Fibroblast of skin of right biceps (primary cell): ENCODE measurements around the gene CALML5.

ENCODE experiments used
- DNase-seq: peaks from one replicate; pipeline ENCODE4 v3.0.0-alpha.2; 2013

CALML5 gene

DNA sequence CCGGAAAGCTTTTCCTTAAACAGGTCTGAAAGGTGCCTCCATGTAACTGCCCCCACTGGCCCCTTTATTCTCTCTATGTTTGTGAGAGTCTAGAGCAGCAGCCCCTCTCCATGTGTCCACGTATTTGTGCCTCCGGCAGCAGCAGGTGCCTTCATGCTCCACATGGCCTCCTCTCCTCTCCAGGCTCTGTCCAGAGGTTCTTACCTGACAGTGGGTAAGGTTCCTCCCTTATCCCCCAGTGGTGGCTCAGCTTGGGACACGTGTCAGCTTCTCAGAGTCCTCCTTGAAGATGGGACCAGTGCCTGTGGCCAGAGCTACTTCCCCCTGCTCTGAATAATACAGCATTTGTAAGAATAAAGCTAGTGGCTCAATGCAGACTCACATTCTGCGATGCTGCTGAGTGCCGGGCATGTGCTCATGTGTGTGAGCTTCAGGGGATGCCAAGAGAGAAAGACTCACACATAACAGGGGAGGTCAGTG is 33.3 kb upstream of the CALML5 start:
- no peak for DNase-seq

DNA sequence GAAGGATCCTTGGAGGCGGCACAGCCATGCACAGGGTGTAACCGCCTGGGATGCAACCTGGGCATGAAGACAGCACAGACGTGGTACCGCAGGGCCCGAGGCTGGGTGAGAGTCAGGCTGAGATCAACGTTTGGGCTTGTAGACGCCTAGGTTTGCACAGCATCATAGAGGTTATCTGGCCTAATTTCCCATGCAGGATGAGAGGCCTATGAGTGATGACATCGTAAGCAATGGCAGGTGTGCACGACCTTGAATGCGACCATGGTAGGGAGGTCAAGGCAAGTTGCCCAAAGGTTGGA is 32.9 kb upstream of the CALML5 start:
- DNase-seq: no peak

DNA sequence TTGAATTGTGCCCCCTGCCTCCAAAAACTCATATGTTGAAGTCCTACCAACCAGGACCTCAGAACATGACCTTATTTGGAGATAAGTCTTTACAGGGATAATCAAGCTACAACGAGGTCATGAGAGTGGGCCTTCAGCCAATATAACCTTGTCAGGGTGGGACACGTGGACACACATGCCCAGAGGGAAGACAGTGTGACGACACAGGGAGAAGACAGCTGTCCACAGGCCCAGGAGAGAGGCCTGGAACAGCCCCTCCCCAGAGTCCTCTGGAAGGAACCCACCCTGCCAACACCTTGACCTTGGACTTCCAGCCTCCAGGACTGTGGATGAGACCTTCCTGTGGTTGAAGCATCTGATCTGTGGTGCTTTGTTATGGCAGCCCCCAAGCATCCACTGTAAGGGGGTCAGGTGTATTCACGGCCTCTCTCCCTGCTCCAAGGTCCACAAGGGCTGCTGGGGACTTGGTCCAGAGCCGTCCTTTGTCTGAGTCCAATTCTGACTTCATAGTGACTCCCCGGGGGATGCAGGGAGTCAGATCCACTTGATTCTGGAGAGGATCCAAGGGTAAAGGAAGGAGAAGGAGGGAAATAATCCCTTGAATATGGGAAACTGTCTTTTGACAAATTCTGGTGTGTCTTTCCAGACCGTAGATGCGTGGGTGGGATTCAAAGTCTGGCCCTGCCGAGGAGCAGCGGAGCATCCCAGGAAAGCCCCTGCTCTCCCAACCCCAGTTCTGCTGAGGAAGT is 32.4 kb upstream of the CALML5 start:
- no peak for DNase-seq

DNA sequence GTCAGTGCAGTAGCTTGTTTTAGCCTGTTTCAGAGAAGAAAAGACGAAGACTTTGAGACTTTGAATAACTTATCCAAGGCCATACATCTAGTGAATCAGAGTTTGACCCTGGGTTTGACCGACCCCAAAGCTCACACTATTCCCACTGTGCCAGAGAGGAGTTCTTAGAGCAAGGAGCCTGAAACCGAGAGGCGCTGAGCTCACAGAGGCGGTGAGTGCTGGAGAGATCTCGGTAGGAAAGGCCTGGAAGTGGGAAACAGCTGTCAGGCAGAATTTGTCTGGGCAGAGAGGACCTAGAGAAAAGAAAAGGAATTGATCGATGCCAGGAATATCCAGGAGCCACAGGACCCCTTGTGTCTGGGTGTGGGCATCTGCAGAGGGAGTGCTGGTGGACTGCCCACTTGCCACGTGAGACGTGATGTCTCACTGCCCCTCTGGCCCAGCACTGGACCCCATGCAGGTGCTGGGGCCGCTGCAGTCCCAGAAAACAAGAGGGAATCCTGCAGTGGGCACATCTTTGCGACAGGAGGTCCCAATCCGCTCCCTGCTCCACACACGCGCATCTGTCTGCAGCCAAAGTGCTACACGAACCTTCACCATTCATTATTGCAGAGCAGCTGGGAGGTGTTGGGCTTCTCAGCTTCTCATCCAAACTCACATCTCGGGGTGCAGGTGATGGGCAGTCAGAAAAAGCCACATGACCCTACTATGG is 31.6 kb upstream of the CALML5 start:
- no peak for DNase-seq

DNA sequence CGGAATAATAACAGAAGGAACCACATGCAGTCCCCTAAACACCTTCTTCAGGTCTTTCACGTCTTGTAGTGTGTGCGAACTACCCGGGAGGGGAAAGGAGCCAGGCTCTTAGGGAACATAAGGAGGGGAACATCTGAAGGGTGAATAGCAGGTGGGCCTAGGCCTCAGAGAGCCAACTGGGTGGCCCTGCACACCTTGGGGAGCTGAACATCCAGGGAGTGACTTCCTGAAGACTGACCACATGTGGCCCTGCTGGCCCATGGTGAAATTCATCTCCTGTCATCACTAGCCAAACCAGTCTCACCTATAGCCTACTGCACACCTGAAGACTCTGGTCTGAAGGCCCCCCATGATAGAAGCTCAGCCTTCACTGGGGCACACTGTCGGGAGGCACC is 31.0 kb upstream of the CALML5 start:
- no peak for DNase-seq

DNA sequence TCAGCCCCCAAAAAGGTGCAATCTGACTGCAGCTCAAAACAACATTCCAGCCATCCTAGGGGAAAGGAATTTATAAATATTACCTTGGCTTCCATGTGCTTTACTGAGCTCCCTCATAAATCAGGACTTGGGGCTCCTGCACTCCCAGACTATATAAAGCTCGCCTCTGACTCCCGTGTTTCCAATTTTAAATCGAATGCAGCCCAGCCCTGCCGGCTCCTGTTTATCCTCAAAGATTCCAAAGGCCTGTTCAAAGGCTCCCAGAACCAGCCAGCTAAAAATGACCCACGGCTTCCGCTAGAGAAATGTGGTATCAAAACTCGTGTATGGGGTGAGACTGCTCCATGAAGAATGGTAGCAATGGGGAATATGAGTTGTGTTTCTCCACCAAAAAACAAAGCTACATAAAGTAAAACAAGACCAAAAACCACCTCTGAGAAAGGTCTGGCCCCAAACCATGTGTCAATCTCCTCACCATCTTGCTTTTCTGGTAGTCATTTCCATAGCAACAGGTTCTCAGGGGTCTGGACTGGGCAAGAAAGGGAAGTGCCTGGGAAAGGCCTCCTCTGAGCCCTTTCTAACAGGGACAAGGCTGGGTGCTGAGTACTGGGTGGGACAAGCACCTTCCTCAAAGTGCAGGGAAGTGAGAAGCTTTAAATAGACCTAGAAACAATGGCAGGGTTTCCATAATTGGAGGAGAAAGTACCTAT is 30.5 kb upstream of the CALML5 start:
- DNase-seq: no peak

DNA sequence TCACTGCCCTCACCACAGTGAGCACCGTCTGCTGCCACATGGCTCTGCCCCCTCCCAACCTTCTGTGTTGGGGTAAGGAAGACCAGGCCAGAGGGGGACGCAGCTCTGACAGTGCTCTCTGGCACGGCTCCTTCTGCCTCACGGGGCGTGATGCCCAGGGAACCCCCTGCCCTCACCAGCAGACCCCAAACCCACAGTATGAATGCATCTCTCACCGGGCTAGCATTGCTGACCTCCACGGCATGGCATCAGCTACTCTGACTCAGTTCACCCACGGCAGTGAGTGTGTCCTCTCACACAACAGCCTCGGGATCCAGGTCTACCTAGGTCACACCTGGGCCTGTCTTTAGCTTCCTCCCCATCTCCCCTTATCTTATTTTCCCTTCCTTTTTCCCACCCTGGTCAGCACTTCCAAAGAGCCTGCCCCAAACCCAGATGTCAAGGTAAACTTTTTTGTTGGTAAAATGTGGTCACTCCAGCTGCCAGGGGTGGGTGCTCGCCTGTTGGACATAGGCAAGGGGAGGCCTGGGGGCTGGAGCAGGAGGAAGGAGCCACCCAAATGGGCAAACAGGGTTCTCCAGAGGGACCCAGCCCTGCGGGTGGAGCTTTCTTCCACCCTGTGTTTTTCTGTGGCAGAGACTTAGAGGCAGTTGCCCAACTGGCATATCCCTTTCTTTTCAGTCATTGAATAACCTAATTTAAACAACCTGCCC is 29.8 kb upstream of the CALML5 start:
- no peak for DNase-seq

DNA sequence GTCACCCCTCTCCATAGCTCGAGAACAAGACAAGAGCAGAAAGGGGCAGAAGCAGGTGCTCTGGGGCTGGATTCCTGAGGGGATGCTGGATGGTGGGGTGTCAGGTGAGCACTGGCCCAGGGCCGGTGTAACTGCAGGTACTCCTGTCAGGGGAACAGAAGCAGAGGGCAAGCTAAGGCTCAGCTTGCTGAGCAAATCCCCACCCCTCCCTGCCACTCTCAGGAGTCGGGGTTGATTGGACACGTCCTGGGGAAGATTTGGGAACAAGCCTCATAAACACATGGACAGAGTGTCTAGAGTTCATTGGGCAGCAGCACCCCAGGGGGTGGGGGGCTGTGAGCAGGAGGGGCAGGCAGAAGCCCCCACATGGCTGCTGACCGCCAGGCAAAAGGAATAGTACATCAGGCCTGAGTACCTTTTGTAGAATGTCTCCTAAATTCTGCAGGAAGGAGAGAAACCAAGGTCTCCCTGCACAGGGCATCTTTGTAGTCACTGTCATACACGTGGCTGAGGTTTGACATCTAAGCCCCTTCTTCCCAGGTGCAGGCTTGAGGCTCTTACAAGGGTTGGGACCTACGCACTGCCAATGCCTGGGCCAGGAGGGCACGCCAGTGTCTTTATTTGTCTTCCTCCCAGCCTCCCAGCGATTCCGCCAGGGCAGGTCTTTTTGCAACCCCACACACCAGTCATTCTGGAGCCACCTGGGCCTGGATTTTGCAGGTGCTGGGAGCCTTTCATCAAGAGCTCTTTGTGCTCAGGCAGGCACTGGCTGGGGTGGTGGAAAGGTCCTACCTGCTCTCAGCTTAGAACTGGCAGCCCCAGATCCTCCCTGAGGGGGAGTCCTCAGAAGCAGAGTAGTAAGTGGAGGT is 28.2 kb upstream of the CALML5 start:
- no peak for DNase-seq

DNA sequence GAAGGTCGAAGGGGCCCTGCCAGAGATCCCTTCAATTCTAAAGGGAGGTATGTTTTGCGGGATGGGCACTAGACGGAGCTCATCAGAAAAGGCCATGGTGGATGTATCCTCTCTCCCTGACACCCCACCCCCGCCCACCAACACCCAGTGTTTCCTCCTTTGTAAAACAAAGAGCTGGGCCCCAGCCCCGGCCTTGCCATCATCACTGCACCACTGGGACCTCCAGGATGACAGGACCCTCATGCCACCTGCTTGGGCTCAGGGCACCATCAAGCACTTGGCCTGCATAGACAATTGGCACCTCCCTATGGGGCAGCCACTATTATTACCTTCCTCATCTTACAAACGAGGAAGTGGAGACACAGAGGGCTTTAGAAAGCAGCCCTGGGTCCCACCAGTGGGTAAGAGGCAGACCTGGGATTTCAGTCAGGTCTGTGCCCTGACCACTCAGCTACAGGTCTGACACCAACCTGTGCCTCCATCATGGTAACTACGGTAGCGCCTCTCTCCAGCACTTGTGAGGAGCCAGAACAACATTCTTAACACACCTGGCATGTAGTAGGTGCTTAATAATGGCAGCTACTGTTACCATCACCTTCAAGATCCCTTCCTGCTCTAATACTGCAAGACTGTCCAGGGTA is 27.4 kb upstream of the CALML5 start:
- no peak for DNase-seq

DNA sequence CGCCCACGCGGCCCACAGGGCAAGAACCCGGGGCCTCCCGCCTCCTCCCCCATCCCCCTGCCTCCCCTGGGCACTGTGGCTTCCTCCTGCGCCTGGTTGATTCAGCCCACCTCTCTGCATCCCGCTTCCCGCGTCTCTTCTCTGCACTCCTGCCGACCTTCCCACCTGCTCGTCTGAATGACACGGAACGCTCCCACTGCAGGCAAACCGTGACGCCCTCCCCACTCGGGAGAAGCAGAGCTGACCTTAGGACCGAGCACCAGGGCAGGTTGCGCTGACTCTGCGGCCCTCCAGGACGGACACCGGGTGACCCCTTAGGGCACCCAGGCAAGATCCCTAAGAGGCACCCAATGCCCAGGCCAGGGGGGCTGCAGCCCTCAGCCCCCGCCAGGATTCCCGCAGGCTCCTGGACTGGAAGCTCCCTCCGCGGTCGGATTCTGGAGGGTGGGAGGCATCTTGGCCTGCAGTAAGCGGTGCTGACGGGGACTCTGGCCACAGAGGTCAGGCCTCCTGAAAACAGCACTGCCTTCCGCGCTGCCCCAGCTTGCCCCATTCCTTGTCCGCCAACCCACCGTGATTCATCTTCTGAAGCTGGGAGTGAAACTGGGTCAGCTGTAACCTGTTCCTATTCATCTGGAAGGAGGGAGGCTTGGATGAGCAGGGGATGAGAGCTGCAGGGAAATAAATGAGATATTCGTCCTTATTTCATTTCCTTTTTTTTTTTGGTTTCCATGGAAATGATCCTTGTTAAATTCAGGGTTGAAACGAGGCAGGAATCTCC is 26.4 kb upstream of the CALML5 start:
- no peak for DNase-seq

DNA sequence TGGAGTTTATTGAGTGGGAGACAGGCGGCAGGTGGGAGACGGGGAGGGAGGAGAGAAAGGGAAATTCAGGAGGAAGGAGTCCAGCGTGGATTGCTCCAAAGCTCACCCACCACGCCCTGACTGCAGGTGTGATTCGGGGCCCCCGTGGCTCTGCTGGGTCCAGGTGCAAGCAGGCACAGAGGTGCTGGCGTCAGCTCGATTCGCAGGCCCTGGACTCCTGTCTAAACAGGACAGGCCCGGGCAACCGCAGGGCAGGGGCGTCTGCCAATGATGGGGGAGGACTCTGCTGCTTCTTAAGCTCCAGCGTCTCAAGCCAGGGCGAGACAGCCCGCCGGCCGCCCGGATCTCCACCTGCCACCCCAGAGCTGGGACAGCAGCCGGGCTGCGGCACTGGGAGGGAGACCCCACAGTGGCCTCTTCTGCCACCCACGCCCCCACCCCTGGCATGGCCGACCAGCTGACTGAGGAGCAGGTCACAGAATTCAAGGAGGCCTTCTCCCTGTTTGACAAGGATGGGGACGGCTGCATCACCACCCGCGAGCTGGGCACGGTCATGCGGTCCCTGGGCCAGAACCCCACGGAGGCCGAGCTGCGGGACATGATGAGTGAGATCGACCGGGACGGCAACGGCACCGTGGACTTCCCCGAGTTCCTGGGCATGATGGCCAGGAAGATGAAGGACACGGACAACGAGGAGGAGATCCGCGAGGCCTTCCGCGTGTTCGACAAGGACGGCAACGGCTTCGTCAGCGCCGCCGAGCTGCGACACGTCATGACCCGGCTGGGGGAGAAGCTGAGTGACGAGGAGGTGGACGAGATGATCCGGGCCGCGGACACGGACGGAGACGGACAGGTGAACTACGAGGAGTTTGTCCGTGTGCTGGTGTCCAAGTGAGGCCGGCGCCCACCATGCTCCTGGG is 25.5 kb upstream of the CALML5 start, which contains the start of gene CALML3:
TSS of gene CALML3 (plus strand) at position 321 of the 920 bp plus-strand sequence. CDS start at position 446, 125 bp downstream.
- no peak for DNase-seq

DNA sequence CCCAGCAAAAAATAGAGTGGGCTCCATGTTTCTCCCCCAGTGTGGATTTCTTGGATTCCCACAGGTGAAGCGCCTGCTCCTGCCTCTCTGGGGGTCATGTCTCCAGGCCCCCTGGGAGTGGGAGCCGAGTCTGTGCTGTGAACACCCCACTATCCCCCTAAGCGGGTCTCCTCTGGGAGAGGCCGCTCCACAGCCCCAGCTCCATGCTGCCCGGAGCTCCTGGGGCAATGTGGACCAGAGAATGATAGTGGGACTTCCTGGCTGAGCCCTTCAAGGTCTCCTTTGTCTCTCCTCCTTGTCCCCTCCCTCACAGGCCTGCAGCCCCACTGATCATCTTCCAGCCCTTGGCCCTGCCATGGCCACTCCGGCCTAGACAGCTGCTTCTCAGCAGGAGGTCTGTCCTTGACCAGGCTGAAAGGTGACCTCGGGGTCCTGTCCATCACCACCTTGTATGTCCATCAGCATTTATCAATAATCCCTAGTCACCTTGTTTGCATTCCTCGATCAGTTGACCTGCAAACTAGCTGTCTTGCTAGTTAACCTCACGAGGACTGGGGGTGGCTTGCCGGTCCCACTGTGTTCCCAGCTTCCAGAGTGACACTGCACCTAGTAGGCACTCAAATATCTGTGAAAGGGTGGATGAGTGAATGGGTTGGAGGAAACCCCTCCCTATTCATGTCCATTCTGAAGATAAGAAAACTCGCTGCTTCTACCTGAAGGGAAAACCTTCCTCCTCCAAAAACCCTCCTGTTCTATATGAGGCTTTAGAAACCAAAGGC is 24.6 kb upstream of the CALML5 start:
- DNase-seq: no peak

DNA sequence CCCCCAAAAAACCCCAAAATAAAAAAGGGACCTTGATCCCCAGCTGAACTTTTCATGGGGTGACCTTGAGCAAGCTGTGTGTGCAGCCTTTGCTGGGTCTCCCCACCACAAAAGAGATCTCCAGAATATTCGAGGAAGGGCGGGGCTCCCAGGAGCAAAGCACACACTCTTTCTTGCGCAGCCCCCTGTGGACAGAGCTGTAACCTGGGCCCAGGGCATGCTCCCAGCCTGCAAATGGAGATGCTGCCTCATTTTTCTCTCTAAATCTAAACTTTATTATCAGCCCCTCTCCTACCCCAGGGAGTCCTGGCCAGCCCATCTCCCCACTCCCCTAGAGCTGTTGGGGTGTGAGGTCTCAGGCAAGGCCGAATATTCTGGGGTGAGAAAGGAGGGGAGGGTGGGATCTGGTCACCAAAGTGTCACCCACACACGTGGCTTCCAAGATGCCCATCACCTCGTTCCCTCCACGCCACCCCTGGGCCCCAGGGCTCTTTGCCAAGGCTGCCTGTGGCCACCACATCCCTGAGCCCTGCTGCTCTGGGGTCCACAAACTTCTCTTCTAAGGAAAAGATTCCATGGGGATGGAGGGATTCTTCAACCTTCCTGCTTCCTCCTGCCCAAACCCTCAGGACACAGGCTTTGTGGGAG is 23.7 kb upstream of the CALML5 start:
- no peak for DNase-seq

DNA sequence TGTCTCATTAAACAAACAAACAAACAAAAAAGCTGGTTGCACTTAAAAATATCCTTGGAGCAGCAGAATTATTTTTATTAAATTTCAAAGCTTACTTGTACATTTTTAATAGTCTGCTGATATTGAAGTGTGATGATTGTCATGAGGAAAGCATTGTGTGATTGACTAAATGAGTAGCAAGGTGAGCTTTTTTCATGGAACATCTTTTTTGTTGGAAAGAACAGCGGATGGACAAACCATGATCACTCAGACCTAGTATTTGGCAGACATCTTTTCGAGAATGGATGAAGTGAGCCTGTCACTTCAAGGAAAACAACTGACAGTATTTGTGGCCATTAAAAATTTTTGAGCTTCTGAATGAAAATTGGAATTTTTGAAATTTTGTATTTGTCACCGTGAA is 19.7 kb upstream of the CALML5 start:
- no peak for DNase-seq

DNA sequence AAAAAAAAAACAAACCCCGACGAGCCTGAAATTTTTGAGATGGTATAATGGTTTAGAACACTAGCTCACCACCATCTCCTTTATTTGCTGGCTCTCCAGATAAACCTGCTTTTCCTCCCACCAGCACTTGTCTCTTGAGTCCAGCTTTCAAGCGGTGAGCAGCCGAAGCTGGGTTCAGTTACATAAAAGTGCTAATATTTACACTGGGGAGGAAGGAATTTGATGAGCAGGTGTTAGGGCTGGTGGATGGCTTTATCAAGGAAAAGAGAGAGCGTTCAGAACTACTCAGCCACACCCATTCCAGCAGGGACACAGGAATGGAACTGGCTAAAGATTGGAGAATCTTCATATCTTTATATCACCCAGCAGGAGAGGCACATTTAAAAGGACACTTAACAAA is 18.8 kb upstream of the CALML5 start:
- no peak for DNase-seq

DNA sequence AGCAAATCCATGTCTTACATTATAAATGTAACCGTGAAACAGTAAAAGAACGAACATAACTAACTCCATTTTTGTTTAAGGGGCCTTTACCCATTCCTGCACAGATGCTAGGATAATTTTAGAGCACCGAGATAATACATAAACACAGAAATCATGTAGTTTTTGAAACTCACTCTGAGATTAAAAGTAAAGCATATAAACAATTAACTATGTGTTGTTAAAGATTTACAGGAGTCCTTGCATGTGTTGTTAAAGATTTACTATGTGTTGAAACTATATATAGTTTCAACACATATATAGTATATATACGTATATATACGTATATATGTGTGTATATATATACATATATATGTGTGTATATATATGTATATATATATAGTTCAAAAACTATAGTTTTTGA is 18.2 kb upstream of the CALML5 start:
- no peak for DNase-seq

DNA sequence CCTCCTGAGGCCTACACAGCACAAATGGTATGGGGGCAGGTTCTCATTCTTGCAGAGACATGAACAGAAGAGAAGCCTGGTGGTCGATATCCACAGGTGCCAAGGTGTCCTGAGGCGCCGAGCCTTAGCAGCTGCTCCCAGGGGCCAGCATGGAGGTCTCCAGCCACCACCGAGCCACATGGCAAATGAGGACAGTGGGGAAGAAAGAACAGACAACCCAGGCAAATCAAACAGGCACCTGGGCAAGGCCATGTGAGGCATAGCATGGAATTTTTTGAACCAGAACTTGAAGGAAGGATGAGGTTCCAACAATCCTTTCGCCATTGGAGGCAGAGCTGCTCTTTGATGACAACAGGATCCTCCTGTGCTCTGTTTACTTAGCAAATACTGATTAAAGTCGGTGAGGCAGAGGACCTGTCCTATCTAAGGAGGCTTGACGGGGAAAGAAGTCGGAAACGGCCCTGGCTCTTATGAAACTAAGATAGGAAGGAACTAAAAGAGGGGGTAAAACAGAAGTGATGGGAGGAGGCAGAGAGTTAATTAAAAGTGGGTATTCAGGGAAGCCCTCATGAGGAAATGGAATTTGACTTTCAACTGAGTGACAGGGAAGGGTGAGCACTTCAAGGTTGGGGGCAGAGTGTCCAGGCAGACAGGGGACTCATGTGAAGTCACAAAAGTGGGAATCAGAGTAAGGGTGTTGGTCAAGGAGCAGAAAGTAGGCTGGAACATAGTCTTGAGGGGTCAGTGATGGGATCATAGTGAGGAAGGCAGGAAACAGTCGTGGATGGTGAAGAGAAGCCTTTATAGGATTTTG is 16.8 kb upstream of the CALML5 start:
- no peak for DNase-seq
